GM23338 (cell line): ENCODE measurements around the gene SLCO3A1. TPM values are rescaled to one million over a fixed set of nuclear protein-coding genes. Genes with fewer than 3 reads are reported as not detected.
A peak's percentile ranks its signal among the peaks of the same experiment; 100 is the strongest.

Source experiments
- ATAC-seq: fragments of 200-7000 bp; cut with Tn5 transposase; 3 replicates; pipeline ENCODE4 v1.9.1; 2020
- DNase-seq: peaks from one replicate; pipeline ENCODE4 v3.0.0-alpha.2; 2015; ENCODE audit warnings: low spot score
- H2AFZ ChIP-seq: fragments of 200-600 bp; sonication (generic); 2 replicates; pipeline ENCODE4 v1.8.0; 2016; ENCODE audit warnings: antibody characterized with exemption, mild to moderate bottlenecking, moderate library complexity
- H3F3A ChIP-seq: fragments of 200-600 bp; sonication (generic); replicated peaks from 2 replicates; pipeline ENCODE4 v1.8.0; 2017; ENCODE audit warnings: antibody characterized with exemption, mixed run types, low read depth
- H3K27ac ChIP-seq: fragments of 200-600 bp; sonication (generic); 2 replicates; pipeline ENCODE4 v1.6.1; 2016; ENCODE audit warnings: low read depth
- H3K27me3 ChIP-seq: fragments of 200-600 bp; sonication (generic); 2 replicates; pipeline ENCODE4 v1.8.0; 2016; ENCODE audit warnings: mild to moderate bottlenecking, mixed run types, moderate library complexity; ENCODE audit not compliant: insufficient read depth
- H3K36me3 ChIP-seq: fragments of 200-600 bp; sonication (generic); 2 replicates; pipeline ENCODE4 v1.8.0; 2016; ENCODE audit warnings: mild to moderate bottlenecking; ENCODE audit not compliant: insufficient read depth
- H3K4me1 ChIP-seq: fragments of 200-600 bp; sonication (generic); 2 replicates; pipeline ENCODE4 v1.8.0; 2016; ENCODE audit warnings: mild to moderate bottlenecking, moderate library complexity; ENCODE audit not compliant: insufficient read depth
- H3K4me2 ChIP-seq: fragments of 200-600 bp; sonication (generic); 2 replicates; pipeline ENCODE4 v1.7.1; 2017; ENCODE audit warnings: mixed run types
- H3K4me3 ChIP-seq: fragments of 200-600 bp; sonication (generic); 2 replicates; pipeline ENCODE4 v1.6.1; 2016; ENCODE audit warnings: mixed run types
- H3K79me2 ChIP-seq: fragments of 200-600 bp; sonication (generic); replicated peaks from 2 replicates; pipeline ENCODE4 v1.8.0; 2017; ENCODE audit warnings: mild to moderate bottlenecking; ENCODE audit not compliant: insufficient read depth
- H3K9me2 ChIP-seq: fragments of 200-600 bp; sonication (generic); 2 replicates; pipeline ENCODE4 v1.8.0; 2017; ENCODE audit not compliant: insufficient read depth
- H4K20me1 ChIP-seq: fragments of 200-600 bp; sonication (generic); replicated peaks from 2 replicates; pipeline ENCODE4 v1.8.0; 2017; ENCODE audit warnings: mild to moderate bottlenecking; ENCODE audit not compliant: insufficient read depth
- H3K27ac Mint-ChIP-seq: 2 replicates; pipeline ENCODE4 v1.8.0; 2020; ENCODE audit warnings: inconsistent platforms, mild to moderate bottlenecking, moderate library complexity, mixed read lengths
- H3K27me3 Mint-ChIP-seq: 3 replicates; pipeline ENCODE4 v1.8.0; 2022; ENCODE audit warnings: low read depth, mild to moderate bottlenecking, moderate library complexity, mixed read lengths, inconsistent platforms; ENCODE audit not compliant: insufficient read depth, poor library complexity
- H3K36me3 Mint-ChIP-seq: 3 replicates; pipeline ENCODE4 v1.8.0; 2021; ENCODE audit warnings: low read depth, mild to moderate bottlenecking, inconsistent platforms, moderate library complexity, mixed read lengths
- H3K4me1 Mint-ChIP-seq: 3 replicates; pipeline ENCODE4 v1.8.0; 2020; ENCODE audit warnings: mild to moderate bottlenecking, inconsistent platforms, mixed read lengths
- H3K4me3 Mint-ChIP-seq: 3 replicates; pipeline ENCODE4 v1.8.0; 2021; ENCODE audit warnings: moderate library complexity, mild to moderate bottlenecking, inconsistent platforms, mixed read lengths
- H3K9me3 Mint-ChIP-seq: 3 replicates; pipeline ENCODE4 v1.8.0; 2020; ENCODE audit warnings: moderate library complexity, mild to moderate bottlenecking, inconsistent platforms, mixed read lengths
- CREB1 ChIP-seq: fragments of 250-450 bp; sonication (Bioruptor Pico); IDR thresholded peaks from 2 replicates; pipeline ENCODE4 v1.5.0; 2020; ENCODE audit warnings: low read depth, mild to moderate bottlenecking, moderate library complexity
- CTCF ChIP-seq, 2 experiments: fragments of 200-600 bp in 1 of 2; sonication (generic) in 1 of 2; conservative IDR thresholded peaks; 2 replicates each; pipeline versions ENCODE4 v1.5.1 to v1.6.1; 2016 to 2017; ENCODE audit warnings: antibody characterized with exemption in 2 of 2, low read depth in 2 of 2, mild to moderate bottlenecking in 2 of 2, moderate library complexity in 1 of 2
- ETS1 ChIP-seq: IDR thresholded peaks from 2 replicates; pipeline ENCODE4 v1.6.1; 2016; ENCODE audit warnings: antibody characterized with exemption
- EZH2 ChIP-seq: fragments of 200-600 bp; sonication (generic); IDR thresholded peaks from one replicate; pipeline ENCODE4 v1.8.0; 2017; ENCODE audit warnings: antibody characterized with exemption, mild to moderate bottlenecking, low read depth; ENCODE audit not compliant: unreplicated experiment
- EZH2phosphoT487 ChIP-seq: fragments of 200-600 bp; sonication (generic); IDR thresholded peaks from one replicate; pipeline ENCODE4 v1.8.1; 2018; ENCODE audit warnings: antibody characterized with exemption; ENCODE audit not compliant: unreplicated experiment
- JUNB ChIP-seq: IDR thresholded peaks from one replicate; pipeline ENCODE4 v1.6.1; 2016; ENCODE audit warnings: antibody characterized with exemption; ENCODE audit not compliant: unreplicated experiment
- NANOG ChIP-seq: IDR thresholded peaks from 2 replicates; pipeline ENCODE4 v1.6.1; 2016; ENCODE audit warnings: antibody characterized with exemption, borderline replicate concordance
- POLR2AphosphoS5 ChIP-seq: IDR thresholded peaks from 2 replicates; pipeline ENCODE4 v1.6.1; 2016; ENCODE audit warnings: antibody characterized with exemption, low read depth
- REST ChIP-seq: IDR thresholded peaks from one replicate; pipeline ENCODE4 v1.6.1; 2018; ENCODE audit warnings: antibody characterized with exemption; ENCODE audit not compliant: unreplicated experiment
- STAT1 ChIP-seq: IDR thresholded peaks from one replicate; pipeline ENCODE4 v1.6.1; 2016; ENCODE audit warnings: antibody characterized with exemption; ENCODE audit not compliant: unreplicated experiment
- ZNF114 ChIP-seq: fragments of 250-450 bp; sonication (Bioruptor Pico); IDR thresholded peaks from 2 replicates; pipeline ENCODE4 v1.5.0; 2020; ENCODE audit warnings: mild to moderate bottlenecking, moderate library complexity
- ZNF331 ChIP-seq: fragments of 250-450 bp; sonication (Bioruptor Pico); IDR thresholded peaks from 2 replicates; pipeline ENCODE4 v1.5.0; 2020; ENCODE audit warnings: low read depth, mild to moderate bottlenecking, moderate library complexity
- ZNF462 ChIP-seq: fragments of 250-450 bp; sonication (Bioruptor Pico); IDR thresholded peaks from 2 replicates; pipeline ENCODE4 v1.5.0; 2020; ENCODE audit warnings: mild to moderate bottlenecking, moderate library complexity
- polyA plus RNA-seq: library from polyadenylated mRNA; unstranded; fragments of >200 nt; fragmentation: Nextera tagmentation; extraction: Ambion mirVana; gene quantifications from 2 replicates; pipeline ENCODE4 v1.2.1, GENCODE V29; 2016
- total RNA-seq: library from RNA; depleted of rRNA; stranded (reverse); fragments of >200 nt; shearing (Covaris generic); gene quantifications from 2 replicates; pipeline ENCODE4 v1.2.3, GENCODE V29; 2014

Gene SLCO3A1
- total and polyA plus RNA-seq, 2 experiments from 2014 or later = 7.3 to 9.4 TPM

- no peaks in the 10 kb centered on the region for H4K20me1 ChIP-seq
- TF ChIP-seq ZNF331 (no peak), ZNF114 (no peak), REST (no peak), ZNF462 (CRISPR knock-in tag) (0 out of 2 replicates have a peak, but pooled peaks have one; percentile 9), NANOG (no peak; the same call in none of the 2 replicates), CREB1 (CRISPR knock-in tag) (no peak), CTCF (conservative IDR thresholded peaks at IDR 0.05; ENCODE audit: low read depth in 2 of 2) (no peak), POLR2AphosphoS5 (peak; percentile 29; the same call in 1 of the 2 replicates), JUNB (no peak), EZH2phosphoT487 (no peak), ETS1 (no peak), STAT1 (no peak), EZH2 (no peak)
- peak overlapping the region; percentile 2; the same call in 1 of the 2 replicates for H3K4me3 ChIP-seq
- H3K36me3 ChIP-seq = no peaks in the 10 kb centered on the region
- Mint-ChIP-seq H3K4me3 (peak overlapping the region; percentile 39), H3K4me1 (peaks cover 67% of the 10 kb centered on the region), H3K27me3 (peaks cover 13% of the 10 kb centered on the region), H3K36me3 (no peaks in the 10 kb centered on the region), H3K9me3 (no peaks in the 10 kb centered on the region), H3K27ac (peak overlapping the region; percentile 87)
- no peak overlapping the region for H2AFZ ChIP-seq
- H3K9me2 ChIP-seq = no peaks in the 10 kb centered on the region
- peak; percentile 53 for ATAC-seq
- H3F3A ChIP-seq = no peaks in the 10 kb centered on the region
- no peaks in the 10 kb centered on the region for H3K79me2 ChIP-seq
- H3K27ac ChIP-seq = peak overlapping the region; percentile 96
- H3K4me2 ChIP-seq = peak overlapping the region; percentile 68
- peaks cover 59% of the 10 kb centered on the region for H3K4me1 ChIP-seq
- no peaks in the 10 kb centered on the region for H3K27me3 ChIP-seq
- DNase-seq = peak; percentile 85
These were observed 306.7 kb downstream of the SLCO3A1 start for GRCh38 chr15:92159906-92160841.
